Fibroblast of skin of abdomen (primary cell): ENCODE measurements around the gene CCL15.

Experiments used
- DNase-seq: peaks from one replicate; pipeline ENCODE4 v3.0.0-alpha.2; 2013

CCL15 gene

GRCh38 chr17:35991075-35991474 is 10.3 kb downstream of the CCL15 start:
- no peak for DNase-seq

- DNase-seq: no peak
Measured at GRCh38 chr17:35988164-35988563, 13.2 kb downstream of the CCL15 start.

- DNase-seq: no peak
Measured at GRCh38 chr17:35986643-35987042, 14.7 kb downstream of the CCL15 start, which contains the start of gene CCL14. CCL14 (minus strand) TSS chr17:35986729; CDS start chr17:35986649, 80 bp downstream.

- DNase-seq: no peak
Measured at GRCh38 chr17:35984140-35984539, 17.2 kb downstream of the CCL15 start.

- no peak for DNase-seq
Measured at GRCh38 chr17:35982409-35983191, 18.8 kb downstream of the CCL15 start.

- no peak for DNase-seq
Measured at GRCh38 chr17:35981908-35982330, 19.4 kb downstream of the CCL15 start.

GRCh38 chr17:35981246-35981645 is 20.1 kb downstream of the CCL15 start, which contains the start of gene CCL16:
CCL16 (minus strand) TSS chr17:35981497; CDS start chr17:35981420, 77 bp downstream.
- DNase-seq: no peak

GRCh38 chr17:35978346-35978745 is 23.0 kb downstream of the CCL15 start:
- no peak for DNase-seq

- no peak for DNase-seq
Measured at GRCh38 chr17:35977509-35977908, 23.8 kb downstream of the CCL15 start.

GRCh38 chr17:35973333-35974260 is 27.8 kb downstream of the CCL15 start:
- DNase-seq: peak; percentile 6

- no peak for DNase-seq
Measured at GRCh38 chr17:35972945-35973332, 28.4 kb downstream of the CCL15 start.

GRCh38 chr17:35972535-35972934 is 28.8 kb downstream of the CCL15 start:
- DNase-seq: no peak

GRCh38 chr17:35972066-35972465 is 29.3 kb downstream of the CCL15 start:
- no peak for DNase-seq

GRCh38 chr17:35969558-35970380 is 31.6 kb downstream of the CCL15 start:
- DNase-seq: peak; percentile 64

- DNase-seq: no peak
Measured at GRCh38 chr17:35968520-35969054, 32.8 kb downstream of the CCL15 start.

- DNase-seq: no peak
Measured at GRCh38 chr17:35965272-35965671, 36.1 kb downstream of the CCL15 start.

GRCh38 chr17:35963663-35964062 is 37.7 kb downstream of the CCL15 start:
- no peak for DNase-seq

- no peak for DNase-seq
Measured at GRCh38 chr17:35953720-35954119, 47.6 kb downstream of the CCL15 start.

GRCh38 chr17:35949401-35949800 is 52.0 kb downstream of the CCL15 start:
- DNase-seq: no peak

- no peak for DNase-seq
Measured at GRCh38 chr17:35948092-35948491, 53.3 kb downstream of the CCL15 start.
